ES-I3 (cell line): ENCODE data around the gene CAD.

ENCODE experiments used
- H3K36me3 ChIP-seq: 2 replicates; pipeline ENCODE4 v1.6.1; 2013; ENCODE audit warnings: mild to moderate bottlenecking, low read length, control low read depth, moderate library complexity; ENCODE audit not compliant: insufficient read depth
- H3K4me1 ChIP-seq: 2 replicates; pipeline ENCODE4 v1.6.1; 2013; ENCODE audit warnings: mild to moderate bottlenecking, control low read depth, low read length; ENCODE audit not compliant: insufficient read depth
- H3K9ac ChIP-seq: 2 replicates; pipeline ENCODE4 v1.6.1; 2013; ENCODE audit warnings: low read depth, mild to moderate bottlenecking, low read length, moderate library complexity
- H3K9me3 ChIP-seq: 2 replicates; pipeline ENCODE4 v1.6.1; 2013; ENCODE audit warnings: mild to moderate bottlenecking, low read length, moderate library complexity; ENCODE audit not compliant: control insufficient read depth, insufficient read depth

CAD gene

DNA sequence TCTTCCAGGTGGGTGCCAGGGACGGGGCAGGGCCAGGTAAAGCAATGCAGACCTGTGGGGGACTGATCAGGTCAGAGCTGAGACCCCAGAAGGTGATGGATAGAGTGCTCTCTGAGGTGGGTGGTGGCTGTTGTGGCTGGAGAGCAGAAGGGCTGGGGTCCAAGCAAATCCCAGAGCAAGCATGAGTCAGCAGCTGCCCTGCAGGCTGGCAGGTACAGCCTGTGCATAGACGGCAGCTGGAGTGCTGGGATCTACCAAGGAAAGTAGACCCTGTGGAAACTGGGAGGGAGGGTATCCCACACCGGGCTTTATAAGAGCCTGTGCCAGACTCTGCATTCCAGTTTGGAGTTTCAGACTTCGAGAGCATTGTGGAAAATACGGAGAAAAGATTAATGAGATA lies 65.7 kb downstream of the CAD start:
- Histone ChIP-seq H3K9ac (no peak overlapping the region), H3K4me1 (peaks cover 19% of the 10 kb centered on the region), H3K9me3 (no peaks in the 10 kb centered on the region), H3K36me3 (no peaks in the 10 kb centered on the region)

GRCh38 chr2:27284996-27285395 lies 67.8 kb downstream of the CAD start:
- Histone ChIP-seq H3K4me1 (peaks cover 19% of the 10 kb centered on the region), H3K36me3 (no peaks in the 10 kb centered on the region), H3K9ac (no peak overlapping the region), H3K9me3 (no peaks in the 10 kb centered on the region)

- Histone ChIP-seq H3K9ac (no peak overlapping the region), H3K4me1 (peaks cover 19% of the 10 kb centered on the region), H3K9me3 (no peaks in the 10 kb centered on the region), H3K36me3 (no peaks in the 10 kb centered on the region)
Observed at GRCh38 chr2:27285481-27285880, 68.3 kb downstream of the CAD start.

DNA sequence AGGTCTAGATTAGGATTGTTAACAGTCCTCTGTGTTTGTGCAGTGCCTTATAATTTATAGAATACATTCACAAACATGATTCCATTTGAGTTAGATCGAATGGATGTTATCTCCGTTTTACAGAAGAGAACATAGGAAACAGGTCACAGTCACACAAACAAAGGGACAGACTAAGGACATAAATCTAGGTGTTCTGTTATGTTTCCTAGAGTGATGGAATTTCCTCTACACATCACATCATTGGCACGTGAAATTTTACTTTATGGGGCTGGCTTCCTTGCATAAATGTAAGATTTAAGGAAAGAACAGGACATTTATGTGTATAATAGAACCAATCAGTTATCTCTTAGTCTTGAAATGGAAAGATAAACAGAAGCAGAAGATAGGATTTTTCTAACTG lies 71.4 kb downstream of the CAD start:
- Histone ChIP-seq H3K36me3 (no peaks in the 10 kb centered on the region), H3K4me1 (no peaks in the 10 kb centered on the region), H3K9me3 (no peaks in the 10 kb centered on the region), H3K9ac (no peak overlapping the region)

- Histone ChIP-seq H3K9ac (no peak overlapping the region), H3K36me3 (no peaks in the 10 kb centered on the region), H3K4me1 (no peaks in the 10 kb centered on the region), H3K9me3 (no peaks in the 10 kb centered on the region)
Observed at GRCh38 chr2:27290549-27290948, 73.4 kb downstream of the CAD start.

DNA sequence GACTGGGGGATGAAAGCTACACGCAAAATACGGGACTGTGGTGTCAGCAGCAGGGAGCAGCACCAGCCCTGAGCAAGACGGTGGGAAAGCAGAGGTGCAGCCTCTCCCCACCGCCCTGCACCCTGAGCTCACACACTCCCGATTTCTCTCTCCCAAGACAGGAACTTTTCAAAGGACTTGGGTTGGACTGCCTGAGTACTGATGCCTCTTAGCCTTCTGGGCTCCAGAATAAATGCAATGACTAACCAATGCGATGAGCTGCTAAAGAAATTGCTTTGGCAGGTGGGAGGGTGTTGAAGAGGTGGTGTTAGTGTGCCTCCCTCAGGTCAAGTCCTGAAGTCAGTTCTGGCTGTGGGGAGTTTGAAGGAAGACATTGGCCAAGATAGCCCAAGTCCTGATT lies 74.7 kb downstream of the CAD start:
- Histone ChIP-seq H3K36me3 (no peaks in the 10 kb centered on the region), H3K4me1 (no peaks in the 10 kb centered on the region)

More for the DNA sequence above, 74.7 kb downstream of the CAD start:
- Histone ChIP-seq H3K9ac (no peak overlapping the region), H3K9me3 (no peaks in the 10 kb centered on the region)
